H9 (cell line): ENCODE results near the gene ACMSD. TPM values are rescaled to one million over a fixed set of nuclear protein-coding genes. Genes with fewer than 3 reads are reported as not detected.

Experiments
- DNase-seq: peaks from one replicate; pipeline ENCODE4 v3.0.0-alpha.2; 2017
- H2AFZ ChIP-seq: one replicate; pipeline ENCODE4 v1.6.1; 2013; ENCODE audit warnings: mild to moderate bottlenecking, low read length, control low read depth, moderate library complexity
- H2AK5ac ChIP-seq: 2 replicates; pipeline ENCODE4 v1.6.1; 2013; ENCODE audit warnings: low read length, control low read depth, mixed read lengths; ENCODE audit not compliant: insufficient read length
- H2BK120ac ChIP-seq: one replicate; pipeline ENCODE4 v1.6.1; 2013; ENCODE audit warnings: low read depth, mild to moderate bottlenecking, low read length, control low read depth, inconsistent platforms; ENCODE audit not compliant: poor library complexity, severe bottlenecking
- H2BK12ac ChIP-seq: 2 replicates; pipeline ENCODE4 v1.6.1; 2013; ENCODE audit warnings: low read length, control low read depth, mixed read lengths, low read depth; ENCODE audit not compliant: insufficient read length
- H2BK15ac ChIP-seq: 2 replicates; pipeline ENCODE4 v1.6.1; 2013; ENCODE audit warnings: low read depth, low read length, control low read depth
- H2BK20ac ChIP-seq: one replicate; pipeline ENCODE4 v1.6.1; 2013; ENCODE audit warnings: low read depth, mild to moderate bottlenecking, low read length, control low read depth, inconsistent platforms; ENCODE audit not compliant: poor library complexity, severe bottlenecking
- H2BK5ac ChIP-seq: 2 replicates; pipeline ENCODE4 v1.6.1; 2013; ENCODE audit warnings: low read length, control low read depth, mixed read lengths; ENCODE audit not compliant: insufficient read length
- H3K14ac ChIP-seq: 2 replicates; pipeline ENCODE4 v1.6.1; 2013; ENCODE audit warnings: low read length, control low read depth; ENCODE audit not compliant: insufficient read depth
- H3K18ac ChIP-seq: 2 replicates; pipeline ENCODE4 v1.6.1; 2013; ENCODE audit warnings: low read depth, mild to moderate bottlenecking, mixed read lengths, low read length, control low read depth; ENCODE audit not compliant: insufficient read length
- H3K23ac ChIP-seq: 2 replicates; pipeline ENCODE4 v1.6.1; 2013; ENCODE audit warnings: low read length, control low read depth, mixed read lengths, low read depth; ENCODE audit not compliant: insufficient read length
- H3K23me2 ChIP-seq: 2 replicates; pipeline ENCODE4 v1.6.1; 2013; ENCODE audit warnings: low read depth, mild to moderate bottlenecking, mixed read lengths, low read length, control low read depth; ENCODE audit not compliant: insufficient read length, poor library complexity, severe bottlenecking
- H3K27ac ChIP-seq: 2 replicates; pipeline ENCODE4 v1.5.1; 2013; ENCODE audit warnings: low read length, control low read depth, mixed read lengths, low read depth; ENCODE audit not compliant: insufficient read length
- H3K27me3 ChIP-seq: 2 replicates; pipeline ENCODE4 v1.6.1; 2013; ENCODE audit warnings: low read length, control low read depth, inconsistent platforms; ENCODE audit not compliant: insufficient read depth
- H3K4ac ChIP-seq: 2 replicates; pipeline ENCODE4 v1.6.1; 2013; ENCODE audit warnings: low read depth, mild to moderate bottlenecking, control low read depth, inconsistent platforms, low read length, moderate library complexity
- H3K4me1 ChIP-seq: 2 replicates; pipeline ENCODE4 v1.6.1; 2013; ENCODE audit warnings: low read length, control low read depth, inconsistent platforms; ENCODE audit not compliant: insufficient read depth
- H3K4me2 ChIP-seq: 2 replicates; pipeline ENCODE4 v1.6.1; 2013; ENCODE audit warnings: low read length, control low read depth, mixed read lengths; ENCODE audit not compliant: insufficient read length, insufficient read depth
- H3K56ac ChIP-seq: 2 replicates; pipeline ENCODE4 v1.6.1; 2013; ENCODE audit warnings: low read depth, mild to moderate bottlenecking, mixed read lengths, low read length, control low read depth; ENCODE audit not compliant: insufficient read length
- H3K79me1 ChIP-seq: 2 replicates; pipeline ENCODE4 v1.6.1; 2013; ENCODE audit warnings: low read depth, mild to moderate bottlenecking, moderate library complexity, low read length, control low read depth, inconsistent platforms; ENCODE audit not compliant: insufficient read depth, poor library complexity, severe bottlenecking
- H3K79me2 ChIP-seq: 2 replicates; pipeline ENCODE4 v1.6.1; 2013; ENCODE audit warnings: low read length, control low read depth, inconsistent platforms; ENCODE audit not compliant: insufficient read depth
- H3K9ac ChIP-seq: 2 replicates; pipeline ENCODE4 v1.6.1; 2013; ENCODE audit warnings: low read length, control low read depth, mixed read lengths; ENCODE audit not compliant: insufficient read length; ENCODE audit errors: extremely low read depth
- H3K9me3 ChIP-seq: one replicate; pipeline ENCODE4 v1.6.1; 2013; ENCODE audit warnings: low read depth, low read length, inconsistent platforms; ENCODE audit not compliant: control insufficient read depth
- H3T11ph ChIP-seq: one replicate; pipeline ENCODE4 v1.6.1; 2013; ENCODE audit warnings: mild to moderate bottlenecking, low read length, control low read depth, inconsistent platforms
- H4K20me1 ChIP-seq: one replicate; pipeline ENCODE4 v1.6.1; 2013; ENCODE audit not compliant: control insufficient read depth, insufficient read length, insufficient read depth
- H4K5ac ChIP-seq: 2 replicates; pipeline ENCODE4 v1.6.1; 2013; ENCODE audit warnings: low read depth, mild to moderate bottlenecking, mixed read lengths, low read length, control low read depth; ENCODE audit not compliant: insufficient read length
- H4K8ac ChIP-seq: replicated peaks from 2 replicates; pipeline ENCODE4 v1.6.1; 2013; ENCODE audit warnings: low read length, control low read depth, mixed read lengths, low read depth; ENCODE audit not compliant: insufficient read length
- H4K91ac ChIP-seq: 2 replicates; pipeline ENCODE4 v1.6.1; 2013; ENCODE audit warnings: low read depth, mild to moderate bottlenecking, moderate library complexity, mixed read lengths, low read length, control low read depth; ENCODE audit not compliant: insufficient read length
- H3K27ac Mint-ChIP-seq, 3 experiments: 2 replicates in 2 of 3; 3 replicates in 1 of 3; pipeline ENCODE4 v1.8.0; 2020 to 2021; ENCODE audit warnings: mixed read lengths in 3 of 3, mild to moderate bottlenecking in 1 of 3, moderate library complexity in 1 of 3
- H3K27me3 Mint-ChIP-seq: 2 replicates; pipeline ENCODE4 v1.8.0; 2021; ENCODE audit warnings: low read depth, mild to moderate bottlenecking, moderate library complexity, mixed read lengths
- H3K36me3 Mint-ChIP-seq, 3 experiments: 2 replicates in 2 of 3; 3 replicates in 1 of 3; pipeline ENCODE4 v1.8.0; 2020 to 2021; ENCODE audit warnings: low read depth in 3 of 3, mixed read lengths in 3 of 3; ENCODE audit not compliant: insufficient read depth in 1 of 3
- H3K4me1 Mint-ChIP-seq, 2 experiments: 2 replicates each; pipeline ENCODE4 v1.8.0; 2020; ENCODE audit warnings: mixed read lengths in 2 of 2
- H3K4me3 Mint-ChIP-seq, 2 experiments: 2 replicates in 1 of 2; 3 replicates in 1 of 2; pipeline ENCODE4 v1.8.0; 2020 to 2021; ENCODE audit warnings: mild to moderate bottlenecking in 2 of 2, mixed read lengths in 2 of 2, moderate library complexity in 1 of 2
- H3K9me3 Mint-ChIP-seq, 2 experiments: 2 replicates in 1 of 2; 3 replicates in 1 of 2; pipeline ENCODE4 v1.8.0; 2020; ENCODE audit warnings: mild to moderate bottlenecking in 2 of 2, mixed read lengths in 2 of 2, moderate library complexity in 1 of 2
- WGBS: extraction: QIAGEN DNeasy Blood & Tissue Kit; methylation state at CpG from one replicate; pipeline ENCODE4 v1.1.7; 2013; ENCODE audit warnings: missing lambda C conversion rate, low lambda C conversion rate, mixed read lengths; ENCODE audit not compliant: insufficient read length; ENCODE audit errors: extremely low coverage; 5-methylcytosine and 5-hydroxymethylcytosine counted together
- total RNA-seq: library from RNA; stranded (reverse); gene quantifications from 2 replicates; pipeline ENCODE4 v1.2.1, GENCODE V29; 2021
- TF ChIP-seq, protein P1 (sequence below): fragments of 200-600 bp; sonication (generic); conservative IDR thresholded peaks from 3 replicates; pipeline ENCODE4 v1.8.0; 2021; ENCODE audit warnings: antibody characterized with exemption, mild to moderate bottlenecking

The ACMSD gene
- total RNA-seq, 1 experiment from 2014 or later = not detected

DNA sequence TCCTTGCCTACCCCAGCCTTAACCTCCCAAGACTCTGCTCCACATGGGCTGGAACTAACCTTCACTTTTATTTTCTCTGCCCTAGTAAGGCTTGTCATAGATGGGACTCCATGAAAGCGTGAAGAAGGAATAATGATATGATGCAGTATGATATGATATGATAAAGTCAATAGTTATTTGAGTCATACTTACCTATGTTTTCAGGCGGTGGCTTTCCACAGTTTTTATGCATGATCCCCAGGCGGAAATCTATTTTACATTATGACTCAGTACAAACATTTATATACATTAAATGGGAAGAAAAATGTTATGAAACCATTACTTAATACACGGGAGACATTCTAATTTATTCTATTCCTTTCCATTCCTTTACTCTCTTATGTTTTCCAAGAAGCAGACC, 5.6 kb downstream of the ACMSD start:
- WGBS = no CpG with 5 or more reads among the region's 4 CpGs
- peaks cover 0 to 8% of the 10 kb centered on the region in 2 experiments; a peak in 2 of 4 replicates for H3K4me1 Mint-ChIP-seq

More for the DNA sequence above, 5.6 kb downstream of the ACMSD start:
- Histone ChIP-seq H3K27me3 (no peaks in the 10 kb centered on the region), H3K23ac (no peak overlapping the region), H4K8ac (no peak overlapping the region), H3T11ph (no peak overlapping the region), H3K4me1 (no peaks in the 10 kb centered on the region), H3K79me2 (no peaks in the 10 kb centered on the region), H3K27ac (no peak overlapping the region), H2BK15ac (no peak overlapping the region), H4K5ac (no peak overlapping the region), H4K20me1 (no peaks in the 10 kb centered on the region), H3K56ac (no peak overlapping the region), H2BK12ac (no peak overlapping the region), H3K9me3 (no peaks in the 10 kb centered on the region), H4K91ac (no peak overlapping the region), H2AK5ac (no peak overlapping the region), H2BK5ac (no peak overlapping the region), H2AFZ (no peak overlapping the region), H3K4ac (no peak overlapping the region), H3K23me2 (no peaks in the 10 kb centered on the region), H3K79me1 (no peaks in the 10 kb centered on the region), H3K4me2 (no peak overlapping the region), H2BK20ac (no peak overlapping the region), H3K18ac (no peak overlapping the region), H3K14ac (no peak overlapping the region), H2BK120ac (no peak overlapping the region), H3K9ac (no peak overlapping the region)
- H3K27me3 Mint-ChIP-seq = peaks cover 3% of the 10 kb centered on the region
- H3K27ac Mint-ChIP-seq = no peak overlapping the region
- H3K36me3 Mint-ChIP-seq = no peaks in the 10 kb centered on the region
- peaks cover 6 to 12% of the 10 kb centered on the region in 2 experiments; a peak in 4 of 5 replicates for H3K9me3 Mint-ChIP-seq
- TF ChIP-seq, protein P1, sequence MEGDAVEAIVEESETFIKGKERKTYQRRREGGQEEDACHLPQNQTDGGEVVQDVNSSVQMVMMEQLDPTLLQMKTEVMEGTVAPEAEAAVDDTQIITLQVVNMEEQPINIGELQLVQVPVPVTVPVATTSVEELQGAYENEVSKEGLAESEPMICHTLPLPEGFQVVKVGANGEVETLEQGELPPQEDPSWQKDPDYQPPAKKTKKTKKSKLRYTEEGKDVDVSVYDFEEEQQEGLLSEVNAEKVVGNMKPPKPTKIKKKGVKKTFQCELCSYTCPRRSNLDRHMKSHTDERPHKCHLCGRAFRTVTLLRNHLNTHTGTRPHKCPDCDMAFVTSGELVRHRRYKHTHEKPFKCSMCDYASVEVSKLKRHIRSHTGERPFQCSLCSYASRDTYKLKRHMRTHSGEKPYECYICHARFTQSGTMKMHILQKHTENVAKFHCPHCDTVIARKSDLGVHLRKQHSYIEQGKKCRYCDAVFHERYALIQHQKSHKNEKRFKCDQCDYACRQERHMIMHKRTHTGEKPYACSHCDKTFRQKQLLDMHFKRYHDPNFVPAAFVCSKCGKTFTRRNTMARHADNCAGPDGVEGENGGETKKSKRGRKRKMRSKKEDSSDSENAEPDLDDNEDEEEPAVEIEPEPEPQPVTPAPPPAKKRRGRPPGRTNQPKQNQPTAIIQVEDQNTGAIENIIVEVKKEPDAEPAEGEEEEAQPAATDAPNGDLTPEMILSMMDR = no peak
- no peak for DNase-seq
- H3K4me3 Mint-ChIP-seq = no peak overlapping the region
